ENCODE measurements around the gene ANO1.

ANO1 gene

DNA sequence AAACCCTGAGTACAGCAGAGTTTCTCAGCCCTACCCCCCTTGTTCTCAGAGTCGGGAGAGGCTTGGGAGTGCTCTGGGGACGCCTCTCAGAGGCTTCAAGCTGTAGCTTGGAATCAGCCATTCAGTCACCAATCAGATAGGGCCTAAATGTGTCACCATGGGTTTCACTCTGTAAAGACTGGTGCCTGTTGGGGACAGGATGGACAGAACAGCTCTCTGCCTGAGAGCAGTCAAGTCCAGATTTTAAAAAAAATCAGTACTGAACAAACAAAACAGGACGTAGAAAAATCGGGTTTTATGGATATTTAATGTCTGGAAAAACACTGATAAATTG is 126.3 kb downstream of the ANO1 start:
- H3K27me3 ChIP-seq (ENCODE audit: control insufficient read depth in 1 of 2, insufficient read depth in 1 of 2, low read length in 2 of 2) = peaks cover 0 to 7% of the 10 kb centered on the region in 2 experiments
- peaks cover 17% of the 10 kb centered on the region for H3K79me1 ChIP-seq (replicated peaks; ENCODE audit: low read length, poor library complexity, severe bottlenecking)
- no peak overlapping the region for H4K8ac ChIP-seq (ENCODE audit: low read length)
- H3K23ac ChIP-seq (ENCODE audit: low read length in 2 of 2) = no peak overlapping the region
- peak overlapping the region; percentile 74 for H3K4me2 ChIP-seq (ENCODE audit: low read length, poor library complexity, severe bottlenecking)
- DNase-seq = no peak
- H2BK120ac ChIP-seq (ENCODE audit: low read depth, low read length) = no peak overlapping the region
- no peak overlapping the region for H3K4ac ChIP-seq (ENCODE audit: low read depth in 1 of 2, low read length in 2 of 2)
- H3K27ac ChIP-seq (ENCODE audit: low read length, poor library complexity, severe bottlenecking) = peak overlapping the region; percentile 86
- no peak overlapping the region for H4K91ac ChIP-seq (ENCODE audit: low read length)
- H3K9ac ChIP-seq (ENCODE audit: low read length) = peak overlapping the region; percentile 94
- no peak overlapping the region for H3K14ac ChIP-seq (ENCODE audit: low read length in 2 of 2)
- H2BK5ac ChIP-seq (ENCODE audit: low read depth, low read length, poor library complexity, severe bottlenecking) = no peak overlapping the region
- no peak overlapping the region for H2AK5ac ChIP-seq (ENCODE audit: low read length, severe bottlenecking)
- H3K18ac ChIP-seq (ENCODE audit: low read depth in 1 of 2, low read length in 2 of 2) = peak overlapping the region; percentile 58 to 63
- peak overlapping the region; percentile 88 to 93 for H3K4me3 ChIP-seq (ENCODE audit: insufficient read depth in 1 of 2, low read depth in 1 of 2, low read length in 2 of 2)
- no peaks in the 10 kb centered on the region for H3K9me3 ChIP-seq (ENCODE audit: control insufficient read depth, low read length)
- peaks cover 38% of the 10 kb centered on the region for H3K4me1 ChIP-seq (ENCODE audit: control insufficient read depth, insufficient read depth, low read depth, low read length)
- H3K36me3 ChIP-seq (ENCODE audit: control insufficient read depth in 1 of 2, insufficient read depth in 2 of 2, low read depth in 1 of 2, low read length in 2 of 2) = peaks cover 42 to 46% of the 10 kb centered on the region in 2 experiments
- H2BK12ac ChIP-seq (ENCODE audit: low read length in 2 of 2) = no peak overlapping the region
- no peak overlapping the region for H2AFZ ChIP-seq (ENCODE audit: low read depth, low read length)
- H2BK15ac ChIP-seq (ENCODE audit: low read depth, poor library complexity, severe bottlenecking) = no peak overlapping the region
- WGBS = 25% methylated on average over 4 of the region's 4 CpGs

GRCh38 chr11:70205049-70205725 is 127.1 kb downstream of the ANO1 start:
- H4K8ac ChIP-seq (ENCODE audit: low read length) = peak overlapping the region; percentile 4
- peaks cover 17% of the 10 kb centered on the region for H3K79me1 ChIP-seq (replicated peaks; ENCODE audit: low read length, poor library complexity, severe bottlenecking)
- H3K36me3 ChIP-seq (ENCODE audit: control insufficient read depth in 1 of 2, insufficient read depth in 2 of 2, low read depth in 1 of 2, low read length in 2 of 2) = peaks cover 46 to 47% of the 10 kb centered on the region in 2 experiments
- peak; percentile 39 for DNase-seq
- H2AK5ac ChIP-seq (ENCODE audit: low read length, severe bottlenecking) = peak overlapping the region; percentile 85
- H2BK120ac ChIP-seq (ENCODE audit: low read depth, low read length) = no peak overlapping the region
- no peak overlapping the region for H3K23ac ChIP-seq (ENCODE audit: low read length in 2 of 2)
- H2BK5ac ChIP-seq (ENCODE audit: low read depth, low read length, poor library complexity, severe bottlenecking) = no peak overlapping the region
- no peaks in the 10 kb centered on the region for H3K9me3 ChIP-seq (ENCODE audit: control insufficient read depth, low read length)
- peak overlapping the region; percentile 94 for H3K9ac ChIP-seq (ENCODE audit: low read length)
- peak overlapping the region; percentile 74 for H3K4me2 ChIP-seq (ENCODE audit: low read length, poor library complexity, severe bottlenecking)
- H2AFZ ChIP-seq (ENCODE audit: low read depth, low read length) = no peak overlapping the region
- peaks cover 43% of the 10 kb centered on the region for H3K4me1 ChIP-seq (ENCODE audit: control insufficient read depth, insufficient read depth, low read depth, low read length)
- peaks cover 0 to 3% of the 10 kb centered on the region in 2 experiments for H3K27me3 ChIP-seq (ENCODE audit: control insufficient read depth in 1 of 2, insufficient read depth in 1 of 2, low read length in 2 of 2)
- H3K27ac ChIP-seq (ENCODE audit: low read length, poor library complexity, severe bottlenecking) = peak overlapping the region; percentile 86
- H2BK15ac ChIP-seq (ENCODE audit: low read depth, poor library complexity, severe bottlenecking) = no peak overlapping the region
- peak overlapping the region in 1 of 2 experiments; percentile 88 for H3K4me3 ChIP-seq (ENCODE audit: insufficient read depth in 1 of 2, low read depth in 1 of 2, low read length in 2 of 2)
- peak overlapping the region in 1 of 2 experiments; percentile 73 for H3K14ac ChIP-seq (ENCODE audit: low read length in 2 of 2)
- H3K4ac ChIP-seq (ENCODE audit: low read depth in 1 of 2, low read length in 2 of 2) = no peak overlapping the region
- H2BK12ac ChIP-seq (ENCODE audit: low read length in 2 of 2) = peak overlapping the region in 1 of 2 experiments; percentile 45
- WGBS = 91% methylated on average over 12 of the region's 12 CpGs
- peak overlapping the region; percentile 24 to 69 for H3K18ac ChIP-seq (ENCODE audit: low read depth in 1 of 2, low read length in 2 of 2)
- no peak overlapping the region for H4K91ac ChIP-seq (ENCODE audit: low read length)

DNA sequence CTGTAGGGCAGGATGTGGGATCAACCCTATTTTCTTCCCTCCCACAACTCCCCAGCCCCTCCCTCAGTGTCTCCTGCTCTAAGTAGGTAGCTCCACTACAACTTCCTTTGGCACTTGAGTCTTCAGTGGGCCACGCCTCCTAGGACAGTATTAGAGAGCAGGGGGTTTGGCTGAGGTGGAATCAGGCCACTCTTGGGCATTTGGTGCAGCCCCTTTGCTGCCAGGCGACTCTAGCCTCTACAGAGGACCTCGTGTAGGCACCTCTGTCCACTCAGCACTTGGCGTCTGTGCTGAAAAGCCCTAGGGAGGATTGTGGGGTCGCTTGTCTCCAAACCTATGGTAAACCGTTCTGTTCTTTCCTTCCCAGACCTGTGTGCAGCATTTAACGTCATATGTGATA is 127.6 kb downstream of the ANO1 start:
- Histone ChIP-seq H3K23ac (ENCODE audit: low read length in 2 of 2) (no peak overlapping the region), H2AK5ac (ENCODE audit: low read length, severe bottlenecking) (no peak overlapping the region), H3K4me2 (ENCODE audit: low read length, poor library complexity, severe bottlenecking) (no peak overlapping the region), H3K27me3 (ENCODE audit: control insufficient read depth in 1 of 2, insufficient read depth in 1 of 2, low read length in 2 of 2) (no peaks in the 10 kb centered on the region), H4K91ac (ENCODE audit: low read length) (no peak overlapping the region), H3K4ac (ENCODE audit: low read depth in 1 of 2, low read length in 2 of 2) (no peak overlapping the region), H3K79me1 (replicated peaks; ENCODE audit: low read length, poor library complexity, severe bottlenecking) (peaks cover 17% of the 10 kb centered on the region), H2AFZ (ENCODE audit: low read depth, low read length) (no peak overlapping the region), H2BK5ac (ENCODE audit: low read depth, low read length, poor library complexity, severe bottlenecking) (no peak overlapping the region), H2BK12ac (ENCODE audit: low read length in 2 of 2) (peak overlapping the region in 1 of 2 experiments; percentile 15), H3K36me3 (ENCODE audit: control insufficient read depth in 1 of 2, insufficient read depth in 2 of 2, low read depth in 1 of 2, low read length in 2 of 2) (peaks cover 46 to 47% of the 10 kb centered on the region in 2 experiments), H3K27ac (ENCODE audit: low read length, poor library complexity, severe bottlenecking) (no peak overlapping the region), H3K4me1 (ENCODE audit: control insufficient read depth, insufficient read depth, low read depth, low read length) (peaks cover 47% of the 10 kb centered on the region), H3K9ac (ENCODE audit: low read length) (peak overlapping the region; percentile 94), H4K8ac (ENCODE audit: low read length) (no peak overlapping the region), H2BK120ac (ENCODE audit: low read depth, low read length) (no peak overlapping the region), H3K4me3 (ENCODE audit: insufficient read depth in 1 of 2, low read depth in 1 of 2, low read length in 2 of 2) (peak overlapping the region in 1 of 2 experiments; percentile 2), H3K14ac (ENCODE audit: low read length in 2 of 2) (no peak overlapping the region), H2BK15ac (ENCODE audit: low read depth, poor library complexity, severe bottlenecking) (no peak overlapping the region), H3K9me3 (ENCODE audit: control insufficient read depth, low read length) (no peaks in the 10 kb centered on the region), H3K18ac (ENCODE audit: low read depth in 1 of 2, low read length in 2 of 2) (no peak overlapping the region)
- DNase-seq = no peak
- 95% methylated on average over 7 of the region's 7 CpGs for WGBS

DNA sequence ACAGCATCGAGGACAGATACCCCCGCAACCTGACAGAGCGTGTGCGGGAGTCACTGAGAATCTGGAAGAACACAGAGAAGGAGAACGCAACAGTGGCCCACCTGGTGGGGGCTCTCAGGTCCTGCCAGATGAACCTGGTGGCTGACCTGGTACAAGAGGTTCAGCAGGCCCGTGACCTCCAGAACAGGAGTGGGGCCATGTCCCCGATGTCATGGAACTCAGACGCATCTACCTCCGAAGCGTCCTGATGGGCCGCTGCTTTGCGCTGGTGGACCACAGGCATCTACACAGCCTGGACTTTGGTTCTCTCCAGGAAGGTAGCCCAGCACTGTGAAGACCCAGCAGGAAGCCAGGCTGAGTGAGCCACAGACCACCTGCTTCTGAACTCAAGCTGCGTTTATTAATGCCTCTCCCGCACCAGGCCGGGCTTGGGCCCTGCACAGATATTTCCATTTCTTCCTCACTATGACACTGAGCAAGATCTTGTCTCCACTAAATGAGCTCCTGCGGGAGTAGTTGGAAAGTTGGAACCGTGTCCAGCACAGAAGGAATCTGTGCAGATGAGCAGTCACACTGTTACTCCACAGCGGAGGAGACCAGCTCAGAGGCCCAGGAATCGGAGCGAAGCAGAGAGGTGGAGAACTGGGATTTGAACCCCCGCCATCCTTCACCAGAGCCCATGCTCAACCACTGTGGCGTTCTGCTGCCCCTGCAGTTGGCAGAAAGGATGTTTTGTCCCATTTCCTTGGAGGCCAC is 128.3 kb downstream of the ANO1 start:
- H3K4me3 ChIP-seq (ENCODE audit: insufficient read depth in 1 of 2, low read depth in 1 of 2, low read length in 2 of 2) = no peak overlapping the region
- no peak overlapping the region for H3K4ac ChIP-seq (ENCODE audit: low read depth in 1 of 2, low read length in 2 of 2)
- H3K18ac ChIP-seq (ENCODE audit: low read depth in 1 of 2, low read length in 2 of 2) = no peak overlapping the region
- H3K9ac ChIP-seq (ENCODE audit: low read length) = no peak overlapping the region
- peaks cover 46 to 47% of the 10 kb centered on the region in 2 experiments for H3K36me3 ChIP-seq (ENCODE audit: control insufficient read depth in 1 of 2, insufficient read depth in 2 of 2, low read depth in 1 of 2, low read length in 2 of 2)
- DNase-seq = no peak
- H3K4me2 ChIP-seq (ENCODE audit: low read length, poor library complexity, severe bottlenecking) = no peak overlapping the region
- no peak overlapping the region for H3K14ac ChIP-seq (ENCODE audit: low read length in 2 of 2)
- no peak overlapping the region for H4K8ac ChIP-seq (ENCODE audit: low read length)
- H3K27ac ChIP-seq (ENCODE audit: low read length, poor library complexity, severe bottlenecking) = no peak overlapping the region
- no peak overlapping the region for H4K91ac ChIP-seq (ENCODE audit: low read length)
- no peak overlapping the region for H2BK120ac ChIP-seq (ENCODE audit: low read depth, low read length)
- 98% methylated on average over 19 of the region's 22 CpGs for whole genome bisulfite sequencing
- H2BK5ac ChIP-seq (ENCODE audit: low read depth, low read length, poor library complexity, severe bottlenecking) = no peak overlapping the region
- H2BK12ac ChIP-seq (ENCODE audit: low read length in 2 of 2) = no peak overlapping the region
- no peak overlapping the region for H2BK15ac ChIP-seq (ENCODE audit: low read depth, poor library complexity, severe bottlenecking)
- no peak overlapping the region for H3K23ac ChIP-seq (ENCODE audit: low read length in 2 of 2)
- H3K27me3 ChIP-seq (ENCODE audit: control insufficient read depth in 1 of 2, insufficient read depth in 1 of 2, low read length in 2 of 2) = no peaks in the 10 kb centered on the region
- H2AFZ ChIP-seq (ENCODE audit: low read depth, low read length) = no peak overlapping the region
- H3K4me1 ChIP-seq (ENCODE audit: control insufficient read depth, insufficient read depth, low read depth, low read length) = peaks cover 47% of the 10 kb centered on the region
- no peaks in the 10 kb centered on the region for H3K9me3 ChIP-seq (ENCODE audit: control insufficient read depth, low read length)
- no peak overlapping the region for H2AK5ac ChIP-seq (ENCODE audit: low read length, severe bottlenecking)
- peaks cover 17% of the 10 kb centered on the region for H3K79me1 ChIP-seq (replicated peaks; ENCODE audit: low read length, poor library complexity, severe bottlenecking)

Data from mesenchymal stem cell (in vitro differentiated cells and primary cell).